HUES48 (cell line): ENCODE results near the gene ANKFY1.

Source experiments
- H3K27ac ChIP-seq: one replicate; pipeline ENCODE4 v1.7.0; 2013; ENCODE audit warnings: low read depth, low read length, inconsistent platforms
- H3K27me3 ChIP-seq: 2 replicates; pipeline ENCODE4 v1.6.1; 2013; ENCODE audit warnings: mild to moderate bottlenecking, low read length; ENCODE audit not compliant: control insufficient read depth, insufficient read depth
- H3K36me3 ChIP-seq: 2 replicates; pipeline ENCODE4 v1.6.1; 2013; ENCODE audit warnings: low read length; ENCODE audit not compliant: control insufficient read depth, insufficient read depth
- H3K4me1 ChIP-seq: 2 replicates; pipeline ENCODE4 v1.6.1; 2013; ENCODE audit warnings: mild to moderate bottlenecking, low read length; ENCODE audit not compliant: control insufficient read depth, insufficient read depth
- H3K4me3 ChIP-seq: 2 replicates; pipeline ENCODE4 v1.5.1; 2013; ENCODE audit warnings: mild to moderate bottlenecking, low read depth, low read length
- H3K9ac ChIP-seq: 2 replicates; pipeline ENCODE4 v1.6.1; 2013; ENCODE audit warnings: mild to moderate bottlenecking, low read depth, low read length, moderate library complexity
- H3K9me3 ChIP-seq: 2 replicates; pipeline ENCODE4 v1.6.1; 2013; ENCODE audit warnings: low read length; ENCODE audit not compliant: control insufficient read depth, insufficient read depth

ANKFY1 gene

DNA sequence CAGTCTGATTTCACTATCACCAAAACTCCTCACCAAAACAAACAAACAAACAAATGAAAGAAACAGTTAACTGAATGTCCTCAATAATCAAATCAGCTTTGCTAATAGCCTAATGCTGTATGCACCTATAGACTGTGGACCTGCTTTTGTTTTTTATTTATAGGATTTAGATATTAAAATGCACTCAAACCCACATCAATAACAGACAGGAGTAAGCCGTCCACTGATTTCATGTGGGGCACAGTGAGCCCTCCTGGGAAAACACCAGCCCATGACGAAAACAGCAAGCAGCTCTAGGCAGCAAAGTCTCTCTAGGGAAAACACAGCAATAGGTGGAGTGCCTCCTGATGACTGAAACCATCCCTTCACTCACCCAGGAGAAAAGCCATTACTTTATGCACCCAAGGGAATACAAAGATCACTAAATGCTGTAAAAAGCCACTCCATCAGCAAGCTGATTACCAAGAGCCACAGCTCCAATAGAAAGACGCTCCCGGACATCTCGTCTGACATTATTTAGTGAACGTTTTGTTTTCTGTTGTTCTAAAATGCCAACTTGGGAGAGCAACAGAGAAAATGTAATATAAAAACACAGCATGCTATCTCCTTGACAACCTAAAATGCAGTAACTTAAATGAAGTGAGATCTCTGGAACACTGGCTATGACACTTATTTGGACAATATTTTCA is 47.8 kb downstream of the ANKFY1 start:
- Histone ChIP-seq H3K4me1 (no peaks in the 10 kb centered on the region), H3K9ac (no peak overlapping the region), H3K27me3 (no peaks in the 10 kb centered on the region), H3K27ac (no peak overlapping the region), H3K4me3 (no peak overlapping the region), H3K9me3 (no peaks in the 10 kb centered on the region), H3K36me3 (peaks cover 38% of the 10 kb centered on the region)

DNA sequence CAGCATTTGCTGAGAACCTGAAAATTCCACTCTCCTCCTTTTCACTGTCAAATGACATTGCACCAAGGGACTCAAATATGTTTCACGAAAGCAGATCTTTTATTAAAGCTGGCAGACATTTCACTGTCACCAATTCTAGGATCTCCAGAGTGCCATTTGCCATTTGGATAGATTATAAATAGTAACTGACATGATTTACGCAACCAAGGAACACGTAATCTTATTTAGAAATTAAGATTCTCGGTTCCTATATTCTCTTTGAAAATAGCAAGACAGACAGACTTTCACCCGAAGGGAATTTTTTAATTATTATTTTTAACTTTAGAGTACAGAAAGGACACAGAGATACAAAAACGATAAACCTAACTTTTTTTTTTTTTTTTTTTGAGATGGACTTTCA is 49.6 kb downstream of the ANKFY1 start:
- Histone ChIP-seq H3K27me3 (no peaks in the 10 kb centered on the region), H3K27ac (no peak overlapping the region), H3K36me3 (peaks cover 45% of the 10 kb centered on the region), H3K9me3 (no peaks in the 10 kb centered on the region), H3K4me3 (no peak overlapping the region), H3K9ac (no peak overlapping the region), H3K4me1 (no peaks in the 10 kb centered on the region)

DNA sequence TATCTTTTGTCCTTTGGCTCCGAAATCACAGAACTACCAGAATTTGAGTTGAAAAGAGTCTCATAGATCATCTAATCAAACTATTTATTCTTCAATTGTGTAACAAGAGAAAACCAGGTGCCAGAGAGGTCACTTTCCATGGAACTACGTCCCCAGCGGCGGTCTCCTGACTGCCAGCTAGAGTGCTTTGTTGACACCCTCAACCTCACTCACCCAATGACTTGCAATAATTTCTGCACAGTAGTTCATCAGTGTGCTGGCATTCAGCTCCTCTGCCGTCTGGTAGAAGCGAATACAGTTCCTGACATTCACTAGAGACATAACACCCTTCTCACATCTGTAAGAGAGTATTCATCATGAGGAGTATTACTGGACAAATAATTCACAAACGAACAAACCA is 54.2 kb downstream of the ANKFY1 start:
- H3K36me3 ChIP-seq, result peaks cover 64% of the 10 kb centered on the region

DNA sequence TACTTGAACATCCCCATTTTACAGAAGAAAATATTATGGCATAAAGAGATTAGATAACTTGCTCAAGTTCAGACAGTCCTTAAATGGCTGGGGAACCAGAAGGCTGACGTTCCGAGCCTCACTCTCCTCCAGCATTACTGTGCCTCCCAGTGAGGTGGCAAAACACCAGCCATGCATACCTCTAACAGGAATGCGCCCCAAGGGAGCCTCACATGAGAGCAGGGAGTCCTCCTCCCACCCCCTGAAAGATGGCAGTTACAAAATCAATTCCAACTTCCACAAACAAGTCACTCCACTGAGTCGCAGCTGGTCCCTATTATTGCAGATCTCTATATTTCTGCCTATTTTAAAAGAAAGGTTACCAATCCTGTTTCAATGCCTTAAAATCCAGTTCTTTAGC is 55.5 kb downstream of the ANKFY1 start:
- Histone ChIP-seq H3K4me3 (no peak overlapping the region), H3K9me3 (no peaks in the 10 kb centered on the region), H3K27ac (peak overlapping the region; percentile 12), H3K4me1 (no peaks in the 10 kb centered on the region), H3K27me3 (no peaks in the 10 kb centered on the region), H3K9ac (no peak overlapping the region), H3K36me3 (peaks cover 63% of the 10 kb centered on the region)

More for the DNA sequence above, 54.2 kb downstream of the ANKFY1 start:
- H3K4me3 ChIP-seq, result no peak overlapping the region
- H3K27me3 ChIP-seq, result no peaks in the 10 kb centered on the region
- H3K9ac ChIP-seq, result no peak overlapping the region
- no peaks in the 10 kb centered on the region for H3K4me1 ChIP-seq
- H3K9me3 ChIP-seq, result no peaks in the 10 kb centered on the region
- no peak overlapping the region for H3K27ac ChIP-seq

DNA sequence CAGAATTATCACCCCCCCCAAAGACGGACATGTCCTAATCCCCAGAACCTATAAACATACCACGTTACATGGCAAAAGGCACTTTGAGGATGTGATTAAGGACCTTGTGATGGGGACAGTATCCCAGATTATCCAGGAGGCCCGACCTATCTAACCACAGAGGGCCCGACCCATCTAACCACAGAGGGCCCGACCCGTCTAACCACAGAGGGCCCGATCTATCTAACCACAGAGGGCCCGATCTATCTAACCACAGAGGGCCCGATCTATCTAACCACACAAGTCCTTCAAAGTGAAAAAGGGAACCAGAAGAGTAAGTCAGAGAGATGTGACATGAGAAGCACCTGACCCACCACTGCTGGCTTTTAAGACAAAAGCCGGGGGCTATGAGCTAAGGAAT is 56.8 kb downstream of the ANKFY1 start:
- Histone ChIP-seq H3K27ac (no peak overlapping the region), H3K36me3 (peaks cover 57% of the 10 kb centered on the region), H3K4me1 (no peaks in the 10 kb centered on the region), H3K27me3 (no peaks in the 10 kb centered on the region), H3K9me3 (no peaks in the 10 kb centered on the region), H3K4me3 (no peak overlapping the region), H3K9ac (no peak overlapping the region)

DNA sequence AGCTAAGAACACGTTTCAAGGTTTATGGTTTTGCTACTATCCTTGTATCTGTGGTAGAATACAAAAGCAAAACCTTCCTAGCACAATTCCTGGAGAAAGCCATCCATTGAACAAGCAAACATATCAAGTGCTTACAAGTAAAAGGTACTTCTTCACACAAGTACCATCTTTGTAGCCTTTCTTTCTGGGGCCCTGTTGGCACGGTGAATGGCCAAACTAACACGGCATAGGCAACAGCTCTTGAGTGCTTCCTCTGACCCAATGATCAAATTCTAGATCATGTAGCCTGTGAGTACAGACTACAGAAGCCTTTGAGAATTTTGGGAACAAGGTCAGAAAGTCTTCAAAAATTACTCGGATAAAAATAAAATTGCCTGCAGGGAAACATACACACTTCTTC is 57.9 kb downstream of the ANKFY1 start:
- peaks cover 56% of the 10 kb centered on the region for H3K36me3 ChIP-seq
- H3K27me3 ChIP-seq, result no peaks in the 10 kb centered on the region
- H3K9ac ChIP-seq, result no peak overlapping the region
- no peaks in the 10 kb centered on the region for H3K9me3 ChIP-seq
- no peaks in the 10 kb centered on the region for H3K4me1 ChIP-seq
- H3K27ac ChIP-seq, result no peak overlapping the region
- no peak overlapping the region for H3K4me3 ChIP-seq

DNA sequence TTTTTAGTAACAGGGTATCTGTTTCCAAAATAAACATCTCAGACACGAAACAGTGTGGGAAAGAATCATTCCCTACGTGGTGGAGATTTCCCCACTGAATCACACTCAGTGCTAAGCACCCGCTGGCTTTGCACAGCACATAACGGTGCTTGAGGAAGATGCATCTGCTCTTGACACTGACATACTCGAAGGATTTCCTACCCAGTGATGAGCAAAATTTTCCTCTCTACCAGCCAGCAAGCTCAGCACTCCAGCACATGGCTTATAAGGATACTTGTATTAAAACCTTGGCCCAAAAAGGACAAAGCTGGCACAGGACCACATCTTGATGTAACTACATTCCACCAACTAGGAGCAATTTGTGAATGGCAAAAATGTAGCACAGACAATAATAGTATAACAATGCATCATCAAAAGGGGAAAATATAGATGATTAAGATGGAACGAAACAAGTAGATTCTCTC is 59.0 kb downstream of the ANKFY1 start:
- Histone ChIP-seq H3K4me1 (no peaks in the 10 kb centered on the region), H3K27ac (no peak overlapping the region), H3K36me3 (peaks cover 56% of the 10 kb centered on the region), H3K4me3 (no peak overlapping the region), H3K9ac (no peak overlapping the region), H3K9me3 (no peaks in the 10 kb centered on the region), H3K27me3 (no peaks in the 10 kb centered on the region)

DNA sequence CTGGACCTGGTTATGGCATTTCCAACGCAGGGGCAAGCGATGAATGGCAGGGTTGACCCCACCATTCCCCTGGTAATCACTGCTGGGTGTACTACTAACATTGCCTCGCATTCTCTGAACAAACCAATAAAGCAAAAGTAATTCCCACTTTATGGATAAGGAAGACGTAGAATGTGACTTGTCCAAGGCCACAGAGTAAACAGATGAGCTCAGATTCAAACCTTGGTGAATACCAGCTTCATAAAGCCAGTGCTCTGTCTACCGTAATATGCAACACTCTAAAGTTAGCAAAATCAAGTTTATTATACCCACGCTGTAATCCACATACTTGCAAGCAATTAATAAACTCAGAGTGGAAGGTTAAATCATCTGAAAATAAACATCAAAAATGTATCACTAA is 59.6 kb downstream of the ANKFY1 start:
- no peaks in the 10 kb centered on the region for H3K27me3 ChIP-seq
- no peaks in the 10 kb centered on the region for H3K9me3 ChIP-seq
- no peak overlapping the region for H3K9ac ChIP-seq
- H3K4me3 ChIP-seq, result no peak overlapping the region
- H3K36me3 ChIP-seq, result peaks cover 54% of the 10 kb centered on the region
- no peak overlapping the region for H3K27ac ChIP-seq
- H3K4me1 ChIP-seq, result no peaks in the 10 kb centered on the region

DNA sequence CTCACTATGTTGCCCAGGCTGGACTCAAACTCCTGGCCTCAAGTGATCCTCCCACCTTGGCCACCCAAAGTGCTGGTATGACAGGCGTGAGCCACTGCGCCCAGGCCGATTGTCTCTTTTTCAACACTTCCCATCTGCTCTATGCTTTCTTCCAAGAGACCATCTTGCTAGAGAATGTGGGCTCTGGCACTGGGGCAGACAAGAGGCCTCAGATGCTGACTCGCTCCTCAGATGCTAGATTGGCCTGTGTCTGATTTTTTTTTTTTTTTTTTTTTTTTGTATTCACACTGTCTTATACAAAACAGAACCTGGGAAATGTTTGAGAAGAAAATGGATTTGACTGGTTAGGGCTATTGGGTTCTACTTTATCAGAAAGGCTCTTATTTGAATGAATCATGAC is 62.6 kb downstream of the ANKFY1 start:
- H3K4me3 ChIP-seq, result no peak overlapping the region
- H3K27ac ChIP-seq, result no peak overlapping the region
- peaks cover 46% of the 10 kb centered on the region for H3K36me3 ChIP-seq
- H3K9me3 ChIP-seq, result no peaks in the 10 kb centered on the region
- no peak overlapping the region for H3K9ac ChIP-seq
- H3K4me1 ChIP-seq, result no peaks in the 10 kb centered on the region
- no peaks in the 10 kb centered on the region for H3K27me3 ChIP-seq

DNA sequence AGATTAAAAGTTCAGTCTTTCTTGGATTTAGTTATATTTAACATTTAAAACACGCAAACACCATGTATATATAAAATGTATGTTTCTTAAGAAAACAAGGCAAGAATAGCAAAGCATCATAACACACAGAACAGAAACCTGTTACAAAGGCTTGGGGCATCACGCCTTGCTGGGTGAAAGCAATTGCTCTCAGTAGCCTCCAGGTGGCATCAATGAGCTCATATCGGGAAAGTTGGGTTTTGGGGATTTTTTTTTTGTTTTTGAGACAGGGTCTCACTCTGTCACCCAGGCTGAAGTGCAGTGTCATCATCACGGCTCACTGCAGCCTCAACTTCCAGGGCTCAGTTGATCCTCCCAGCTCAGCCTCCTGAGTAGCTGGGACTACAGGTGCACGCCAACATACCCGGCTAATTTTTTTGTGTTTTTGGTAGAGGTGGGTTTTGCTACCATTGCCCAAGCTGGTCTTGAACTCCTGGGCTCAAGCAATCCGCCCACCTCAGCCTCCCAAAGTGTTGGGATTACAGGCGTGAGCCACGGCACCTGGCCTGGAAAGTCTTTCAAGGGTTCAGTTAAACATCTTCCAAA is 63.9 kb downstream of the ANKFY1 start:
- Histone ChIP-seq H3K27me3 (no peaks in the 10 kb centered on the region), H3K27ac (no peak overlapping the region), H3K9ac (no peak overlapping the region), H3K4me3 (no peak overlapping the region), H3K9me3 (no peaks in the 10 kb centered on the region), H3K36me3 (peaks cover 46% of the 10 kb centered on the region), H3K4me1 (no peaks in the 10 kb centered on the region)

DNA sequence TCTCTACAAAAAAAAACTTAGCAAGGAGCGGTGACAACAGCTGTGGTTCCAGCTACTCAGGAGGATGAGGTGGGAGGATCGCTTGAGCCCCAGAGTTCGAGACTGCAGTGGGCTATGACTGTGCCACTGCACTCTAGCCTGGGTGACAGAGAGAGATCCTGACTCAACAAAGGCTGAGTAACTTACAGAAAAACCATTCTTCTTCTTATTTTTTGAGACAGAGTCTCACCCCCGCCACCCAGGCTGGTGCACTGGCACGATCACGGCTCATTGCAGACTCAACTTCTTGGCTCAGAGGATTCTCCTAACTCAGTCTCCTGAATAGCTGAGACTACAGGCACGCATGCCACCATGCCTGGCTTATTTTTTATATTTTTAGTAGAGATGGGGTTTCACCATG is 64.8 kb downstream of the ANKFY1 start:
- H3K9ac ChIP-seq, result no peak overlapping the region
- H3K4me1 ChIP-seq, result no peaks in the 10 kb centered on the region
- peaks cover 46% of the 10 kb centered on the region for H3K36me3 ChIP-seq
- H3K4me3 ChIP-seq, result no peak overlapping the region
- H3K27ac ChIP-seq, result no peak overlapping the region
- H3K9me3 ChIP-seq, result no peaks in the 10 kb centered on the region
- H3K27me3 ChIP-seq, result no peaks in the 10 kb centered on the region
